EL (cell line): ENCODE results near the gene TIAM2.
"Not testable (repeated sequence)": the region's sequence is repeated elsewhere in the genome, so short reads cannot be mapped to it uniquely, and the experiment has no call there.

Experiments used
- DNase-seq: peaks from one replicate; pipeline ENCODE4 v3.0.0-alpha.2; 2016

TIAM2 gene

DNA sequence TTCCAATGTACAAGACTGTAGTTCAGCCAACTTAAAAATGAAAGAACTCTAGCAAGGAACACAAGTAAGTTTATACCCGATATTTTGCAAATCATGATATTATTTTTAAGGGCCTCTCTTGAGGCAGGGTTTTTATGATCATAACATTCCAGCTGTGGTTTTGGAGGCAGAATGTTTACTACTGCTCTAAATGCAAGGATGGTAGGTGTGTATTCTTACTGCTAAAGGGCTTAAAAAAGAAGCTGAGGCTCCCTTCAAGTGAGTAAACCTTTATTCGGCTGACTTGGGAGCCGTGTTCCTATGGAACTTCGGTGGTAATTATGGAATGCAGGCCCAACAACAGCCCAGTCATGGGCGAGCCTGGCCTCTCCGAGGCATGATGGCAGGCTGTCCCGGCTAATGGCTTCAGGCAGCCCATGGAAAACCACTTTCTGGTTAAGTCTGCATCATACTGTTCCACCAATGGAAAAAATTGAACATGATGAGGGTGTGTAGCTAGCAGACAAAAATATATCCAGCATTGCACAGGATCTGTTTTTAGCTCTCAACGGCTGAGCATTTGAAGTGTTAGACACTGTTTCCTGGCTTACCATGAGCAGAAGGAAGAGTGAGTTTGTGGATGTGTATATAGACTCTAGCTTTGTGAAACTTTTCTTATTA, 111.5 kb downstream of the TIAM2 start:
- peak; percentile 23 for DNase-seq

DNA sequence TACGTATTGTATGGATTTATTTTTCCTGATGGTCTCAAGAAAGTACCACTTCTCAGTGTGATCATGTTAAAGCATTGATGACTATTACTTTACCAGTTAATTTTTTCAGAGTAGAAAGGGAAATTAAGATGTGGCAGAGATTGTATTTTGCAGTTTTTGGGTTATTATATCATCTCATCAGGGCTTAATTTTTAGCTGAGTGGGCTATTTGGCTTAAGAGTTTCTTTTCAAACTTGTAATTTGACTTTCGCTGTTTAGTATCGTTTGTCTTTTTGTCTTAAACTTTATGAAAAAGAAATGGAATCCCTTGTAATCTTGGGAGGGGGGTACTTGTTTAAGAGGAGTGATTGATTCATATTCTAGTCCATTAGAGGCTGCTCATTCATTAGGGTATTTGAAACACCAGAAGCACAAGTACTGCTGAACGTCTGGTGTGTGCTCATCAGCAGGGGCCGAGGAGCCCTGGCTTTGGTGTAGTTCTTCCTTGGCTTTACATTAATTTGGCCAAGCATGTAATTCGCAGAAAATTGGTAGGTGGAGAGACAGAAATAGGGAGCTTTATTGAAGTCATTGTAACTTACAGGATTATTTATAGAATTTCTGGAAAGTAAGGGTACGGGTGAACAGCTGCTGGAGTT, 112.4 kb downstream of the TIAM2 start:
- DNase-seq = no peak

DNA sequence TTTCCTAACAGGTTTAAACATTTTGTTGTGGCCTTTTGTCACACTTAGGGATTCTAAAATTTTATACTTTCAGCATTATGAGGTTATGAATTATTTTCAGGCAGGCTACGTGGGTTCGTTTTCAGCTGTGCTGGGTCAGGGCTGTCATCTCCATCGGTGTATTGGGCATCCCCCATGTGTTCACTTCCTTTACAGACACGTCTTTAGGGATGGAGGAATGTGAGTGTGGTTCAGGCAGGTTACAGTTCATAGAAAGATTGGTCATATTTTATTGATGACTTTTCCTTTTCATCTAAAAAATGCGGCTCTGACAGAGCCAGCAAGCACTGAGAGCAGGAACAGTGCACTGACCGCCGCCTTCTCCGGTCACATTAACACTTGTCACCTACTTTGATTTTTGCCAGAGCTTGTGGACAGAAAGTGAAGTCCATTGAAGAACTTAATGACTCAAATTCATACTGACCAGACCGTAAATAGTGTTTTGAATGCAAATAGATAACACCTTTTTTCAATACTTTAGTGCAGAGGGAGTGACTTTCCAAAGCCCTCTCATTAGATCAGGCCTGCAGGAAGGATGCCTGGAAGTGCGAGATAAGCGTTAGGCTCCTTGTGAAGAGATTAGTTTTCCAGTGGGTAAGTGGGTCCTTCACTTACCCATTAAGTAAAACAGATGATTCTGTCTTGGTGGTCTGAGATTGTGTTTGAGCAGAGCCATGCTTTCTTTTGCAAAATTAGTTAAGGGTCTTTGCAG, 113.1 kb downstream of the TIAM2 start:
- DNase-seq = peak; percentile 43

DNA sequence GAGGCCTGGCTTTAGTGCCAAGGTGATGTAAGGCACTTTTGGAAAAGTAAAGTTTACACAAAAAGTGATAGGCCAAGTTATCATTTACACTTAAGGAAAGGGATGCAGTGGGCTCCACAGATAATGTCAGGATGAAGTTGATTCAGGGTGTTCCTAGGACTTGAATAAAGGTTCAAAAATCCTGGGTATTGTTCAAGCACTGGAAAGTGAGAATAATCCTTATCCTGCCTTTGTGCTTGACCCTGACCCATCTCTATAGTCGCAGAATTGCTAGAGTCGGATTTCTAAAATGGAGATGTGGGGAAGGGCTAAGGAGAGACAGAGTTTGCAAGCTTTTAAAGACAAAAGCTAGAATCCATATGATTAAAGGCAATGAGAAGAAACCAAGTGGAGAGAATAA, 115.6 kb downstream of the TIAM2 start:
- no peak for DNase-seq

DNA sequence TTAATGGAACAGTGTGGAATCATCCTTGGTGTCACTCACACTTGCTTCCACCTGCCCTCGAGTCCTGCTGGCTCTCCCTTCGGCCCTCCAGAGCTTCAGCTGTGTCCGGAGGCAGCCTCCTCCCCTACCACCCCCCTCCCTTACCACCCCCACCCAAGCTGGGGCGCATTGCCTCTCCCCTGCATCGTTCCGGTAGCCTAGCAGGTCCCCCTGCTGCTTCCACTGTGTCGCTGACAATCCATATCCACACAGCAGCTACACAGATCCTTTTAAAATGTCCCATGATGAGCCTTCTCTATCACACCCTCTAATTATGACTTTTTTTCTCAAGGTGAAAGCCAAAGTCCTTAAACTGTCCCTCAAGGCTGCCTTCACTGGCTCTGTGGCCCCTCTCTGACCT, 117.6 kb downstream of the TIAM2 start:
- DNase-seq = no peak

DNA sequence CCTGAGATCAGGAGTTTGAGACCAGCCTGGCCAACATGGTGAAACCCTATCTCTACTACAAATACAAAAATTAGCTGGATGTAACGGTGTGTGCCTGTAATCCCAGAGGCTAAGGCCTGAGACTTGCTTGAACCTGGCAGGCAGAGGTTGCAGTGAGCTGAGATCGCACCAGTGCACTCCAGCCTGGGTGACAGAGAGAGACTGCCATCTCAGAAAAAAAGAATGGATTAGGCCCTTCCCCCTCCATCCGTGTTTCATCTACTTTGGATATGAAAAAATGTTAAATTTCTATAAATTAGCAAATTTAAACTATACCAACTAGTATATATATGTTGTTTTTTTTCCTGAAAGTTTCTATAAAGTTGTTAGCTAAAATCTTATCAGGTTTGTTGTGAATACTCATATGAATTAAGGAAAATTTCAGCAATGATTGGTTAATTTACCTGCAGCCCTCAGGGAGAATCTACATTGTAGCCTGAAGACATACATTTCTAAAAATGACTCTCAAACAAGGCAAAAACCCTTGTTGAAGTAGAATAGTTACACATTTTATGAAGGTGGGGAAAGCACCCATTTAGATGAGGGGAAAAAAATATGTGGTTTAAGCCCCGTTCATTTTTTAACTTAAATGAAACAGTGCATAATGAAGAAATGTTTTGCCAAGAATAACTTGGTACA, 120.9 kb downstream of the TIAM2 start:
- DNase-seq = no peak

DNA sequence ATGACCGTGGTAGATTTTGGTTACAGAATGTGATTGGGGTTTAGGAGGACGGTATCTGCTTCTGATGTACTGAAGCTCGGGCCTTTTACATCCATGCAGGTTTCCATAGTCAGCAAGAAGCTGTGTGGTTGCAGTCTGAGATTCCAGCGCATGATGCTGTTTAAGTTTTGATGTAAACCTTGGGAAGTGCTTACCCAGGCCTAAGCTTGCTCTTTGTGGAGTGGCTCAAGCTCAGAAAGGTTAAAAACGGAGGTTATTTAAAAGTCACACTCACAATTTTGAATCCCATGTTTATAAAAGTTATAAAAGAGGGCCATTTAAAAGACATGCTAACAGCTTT, 121.4 kb downstream of the TIAM2 start:
- no peak for DNase-seq

DNA sequence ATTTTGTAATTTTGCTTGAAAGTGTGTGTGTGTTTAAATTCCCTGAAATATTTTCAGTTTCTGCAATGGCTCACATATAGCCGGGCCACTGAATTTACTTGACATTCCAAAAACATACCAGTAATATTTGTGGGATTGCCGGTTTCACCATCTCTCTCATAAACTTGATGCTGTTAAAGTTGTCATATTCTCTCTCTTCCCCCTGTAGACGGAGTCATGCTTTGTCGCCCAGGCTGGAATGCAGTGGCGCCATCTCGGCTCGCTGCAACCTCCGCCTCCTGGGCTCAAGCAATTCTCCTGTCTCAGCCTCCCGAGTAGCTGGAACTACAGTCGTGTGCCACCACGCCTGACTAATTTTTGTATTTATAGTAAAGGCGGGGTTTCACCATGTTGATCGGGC, 122.1 kb downstream of the TIAM2 start:
- peak; percentile 94 for DNase-seq

DNA sequence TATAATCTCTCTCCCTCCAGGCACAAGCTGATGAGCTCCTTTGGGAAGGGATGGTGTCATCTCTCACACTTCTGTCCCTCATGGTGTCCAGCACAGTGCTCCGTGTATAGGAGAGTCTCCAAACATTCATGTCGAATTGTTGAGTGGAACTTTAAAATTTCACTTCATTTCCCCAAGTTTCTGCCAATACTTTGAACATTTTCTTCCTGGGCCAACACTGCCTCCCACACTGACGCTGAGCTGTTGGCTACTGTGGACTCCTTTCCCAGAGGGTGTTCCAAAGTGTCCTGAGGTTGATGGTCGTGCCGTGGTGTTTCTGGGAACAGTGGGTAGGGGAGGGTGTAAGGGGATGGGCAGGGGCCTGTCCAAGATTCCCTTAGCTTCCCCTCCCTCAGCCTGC, 122.7 kb downstream of the TIAM2 start:
- peak; percentile 25 for DNase-seq

DNA sequence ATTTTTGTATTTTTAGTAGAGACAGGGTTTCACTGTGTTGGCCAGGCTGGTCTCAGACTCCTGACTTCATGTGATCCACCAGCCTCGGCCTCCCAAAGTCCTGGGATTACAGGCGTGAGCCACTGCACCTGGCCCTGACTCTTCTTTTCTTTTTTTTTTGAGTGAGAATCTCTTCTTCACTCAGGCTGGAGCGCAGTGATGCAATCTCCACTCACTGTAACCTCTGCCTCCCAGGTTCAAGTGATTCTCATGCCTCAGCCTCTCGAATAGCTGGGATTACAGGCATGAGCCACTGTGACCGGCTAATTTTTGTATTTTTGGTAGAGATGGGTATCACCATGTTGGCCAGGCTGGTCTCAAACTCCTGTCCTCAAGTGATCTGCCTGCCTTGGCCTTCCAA, 124.1 kb downstream of the TIAM2 start:
- not testable (repeated sequence) for DNase-seq

DNA sequence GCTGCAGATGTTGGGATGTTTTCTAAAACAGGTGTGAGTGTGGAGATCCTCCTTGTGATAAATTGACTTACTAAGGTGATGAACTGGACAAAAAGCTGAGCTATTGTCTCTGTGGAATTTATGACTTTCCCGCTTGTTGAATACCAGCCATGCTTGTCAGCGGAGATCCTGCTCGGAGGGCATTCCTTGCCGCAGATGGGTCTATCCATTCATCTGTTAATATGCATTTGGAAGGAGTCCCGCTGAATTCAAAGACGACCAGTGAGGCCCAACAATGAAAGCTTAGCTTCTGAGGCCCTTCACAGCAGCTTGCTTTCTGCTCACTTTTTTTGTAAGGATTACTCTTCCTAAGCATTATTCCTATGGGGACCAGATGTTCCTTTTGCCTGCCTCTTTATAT, 124.9 kb downstream of the TIAM2 start:
- DNase-seq = peak; percentile 83

DNA sequence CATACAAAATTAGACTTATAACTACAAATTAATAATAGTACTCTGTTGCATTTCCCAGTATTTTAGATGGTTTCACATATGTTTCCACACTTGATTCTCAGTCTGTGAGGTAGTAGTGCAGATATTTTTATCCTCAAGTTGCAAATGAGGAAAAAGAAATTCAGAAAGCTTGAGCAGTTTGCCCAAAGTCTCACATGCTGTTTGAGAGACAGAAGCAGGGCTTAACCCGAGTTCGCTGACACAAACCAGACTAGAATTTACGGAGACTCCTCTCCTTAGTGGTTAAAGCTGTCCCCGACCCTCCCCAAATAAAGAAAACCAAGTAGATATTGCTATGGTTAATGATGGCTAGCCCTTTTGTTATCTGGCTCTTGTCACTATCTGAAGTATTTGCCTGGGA, 126.2 kb downstream of the TIAM2 start:
- DNase-seq = no peak

DNA sequence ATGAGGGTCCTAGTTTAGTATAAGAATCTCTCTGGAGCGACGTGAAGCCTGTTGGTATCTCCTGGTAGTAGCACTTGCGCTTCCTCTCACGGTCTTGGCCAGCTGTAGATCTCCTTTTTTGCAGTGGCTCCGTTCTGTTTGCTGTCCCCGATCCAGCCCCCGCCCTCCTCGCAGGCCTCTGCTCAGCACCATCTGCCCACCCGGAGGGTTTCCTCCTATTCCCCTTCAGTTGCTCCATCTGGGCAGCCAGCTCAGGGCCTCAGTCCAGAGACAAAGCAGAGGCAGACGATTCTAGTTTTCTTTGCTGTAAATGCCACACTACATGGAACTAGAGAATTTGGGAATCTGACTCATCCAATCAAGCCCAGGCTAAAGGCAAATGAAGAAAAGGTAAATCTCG, 126.6 kb downstream of the TIAM2 start:
- peak; percentile 29 for DNase-seq

DNA sequence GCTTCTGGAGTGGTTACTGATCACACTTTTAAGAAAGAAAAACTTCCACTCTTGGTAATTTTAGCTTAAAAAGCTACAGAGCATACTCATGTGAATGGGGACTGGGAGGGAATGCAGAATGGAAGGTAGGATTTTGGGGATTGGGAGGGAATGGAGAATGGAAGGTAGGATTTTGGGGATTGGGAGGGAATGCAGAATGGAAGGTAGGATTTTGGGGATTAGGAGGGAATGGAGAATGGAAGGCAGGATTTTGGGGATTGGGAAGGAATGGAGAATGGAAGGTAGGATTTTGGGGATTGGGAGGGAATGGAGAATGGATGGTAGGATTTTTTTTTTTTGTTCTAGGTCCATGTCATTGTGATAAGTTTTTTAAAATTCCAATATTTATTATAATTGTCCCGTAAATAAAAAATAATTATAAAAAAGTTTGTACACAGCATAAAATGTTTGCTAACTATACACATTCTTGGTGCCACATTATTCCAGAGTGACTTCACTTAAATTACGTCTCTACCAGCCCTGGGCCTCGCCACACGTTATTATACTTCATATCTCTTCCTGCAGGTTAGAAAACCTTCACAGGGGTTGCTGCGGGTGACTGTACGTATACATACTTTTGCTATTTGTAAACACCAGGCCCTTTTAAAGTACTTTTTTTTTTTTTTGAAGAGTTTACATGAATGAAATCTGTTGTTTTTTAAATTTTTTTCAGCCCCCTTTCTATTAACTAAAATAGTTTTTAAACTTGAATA, 127.3 kb downstream of the TIAM2 start:
- no peak for DNase-seq

DNA sequence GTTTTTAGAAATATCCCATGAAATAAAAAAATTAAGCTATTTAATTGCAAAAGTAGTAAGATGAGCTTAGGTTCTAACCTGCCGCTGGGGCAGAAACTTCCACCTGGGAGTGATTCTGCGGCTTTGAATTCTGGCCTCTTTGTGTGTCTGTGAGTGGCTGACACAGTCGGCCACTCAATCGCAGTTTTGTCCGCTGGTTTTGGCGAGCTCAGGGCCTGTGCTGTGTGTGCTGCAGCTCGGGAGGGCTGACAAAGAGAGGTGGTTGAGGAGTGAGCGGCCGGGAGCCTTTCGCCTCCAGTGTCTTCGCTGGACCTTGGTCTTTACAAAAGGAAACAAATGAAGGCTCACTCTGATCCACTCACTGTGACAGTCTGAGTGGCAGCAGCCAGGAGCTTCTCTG, 128.4 kb downstream of the TIAM2 start:
- DNase-seq = no peak

DNA sequence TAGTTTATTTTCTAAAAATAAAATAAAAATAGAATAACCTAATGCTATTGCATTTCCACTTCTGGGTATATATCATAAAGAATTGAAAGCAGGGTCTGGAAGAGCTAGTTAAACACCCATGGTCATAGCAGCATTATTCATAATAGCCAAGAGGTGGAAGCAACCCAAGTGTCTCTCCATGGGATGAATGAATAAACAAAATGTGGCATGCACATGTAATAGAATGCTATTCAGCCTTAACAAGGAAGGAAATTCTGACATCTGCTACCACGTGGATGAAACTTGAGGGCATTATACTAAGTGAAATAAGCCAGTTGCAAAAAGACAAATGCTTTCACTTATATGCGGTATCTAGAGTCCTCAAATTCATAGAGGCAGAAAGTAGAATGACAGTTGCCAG, 130.8 kb downstream of the TIAM2 start:
- peak; percentile 63 for DNase-seq

DNA sequence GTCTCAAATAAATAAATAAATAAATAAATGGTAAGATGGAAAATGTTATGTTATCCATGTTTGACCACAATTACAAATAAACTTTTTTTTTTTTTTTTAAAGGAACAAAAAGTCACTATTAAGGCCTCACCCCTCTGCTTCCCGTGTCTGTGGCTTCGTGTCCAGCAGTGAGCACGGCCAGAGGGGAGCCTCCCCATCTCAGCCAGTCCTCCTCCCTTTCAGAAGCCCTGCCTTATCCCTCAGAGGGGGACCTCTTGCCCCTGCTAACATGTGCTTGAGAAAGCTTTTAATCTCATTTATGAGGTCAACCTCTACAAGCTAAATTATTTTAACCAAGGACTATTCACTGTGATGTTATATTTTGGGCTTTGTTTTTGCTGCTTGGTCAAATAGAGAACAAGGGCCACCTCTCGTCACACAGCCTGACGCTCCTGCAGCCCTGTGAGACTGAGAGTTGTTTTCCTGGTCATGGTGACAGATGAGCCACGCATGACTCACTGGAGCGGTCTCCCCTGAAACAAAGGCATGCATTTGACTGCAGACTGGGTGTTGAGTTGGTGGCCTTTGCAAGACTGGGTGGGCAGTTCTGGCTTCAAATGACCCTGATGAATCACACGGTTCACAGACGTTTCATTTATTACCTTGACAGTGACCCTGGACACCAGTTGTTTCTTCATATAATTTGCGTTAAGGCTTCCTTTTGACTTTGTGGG, 131.8 kb downstream of the TIAM2 start:
- DNase-seq = peak; percentile 81

DNA sequence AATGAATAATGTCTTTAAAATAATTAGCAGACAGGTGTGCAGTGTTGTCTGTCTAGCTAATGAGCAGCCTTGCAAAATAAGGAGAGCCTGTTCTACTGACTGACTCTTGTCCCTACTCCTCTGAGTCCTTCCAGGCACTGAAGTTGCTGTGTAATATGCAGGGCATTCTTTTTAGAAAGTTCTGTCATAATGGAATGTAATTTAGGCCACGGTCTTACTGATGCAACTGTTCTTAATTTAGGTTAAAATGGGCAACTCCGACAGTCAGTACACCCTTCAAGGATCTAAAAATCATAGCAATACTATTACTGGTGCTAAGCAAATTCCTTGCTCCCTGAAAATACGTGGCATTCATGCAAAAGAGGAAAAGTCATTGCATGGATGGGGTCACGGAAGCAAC, 133.9 kb downstream of the TIAM2 start:
- no peak for DNase-seq

DNA sequence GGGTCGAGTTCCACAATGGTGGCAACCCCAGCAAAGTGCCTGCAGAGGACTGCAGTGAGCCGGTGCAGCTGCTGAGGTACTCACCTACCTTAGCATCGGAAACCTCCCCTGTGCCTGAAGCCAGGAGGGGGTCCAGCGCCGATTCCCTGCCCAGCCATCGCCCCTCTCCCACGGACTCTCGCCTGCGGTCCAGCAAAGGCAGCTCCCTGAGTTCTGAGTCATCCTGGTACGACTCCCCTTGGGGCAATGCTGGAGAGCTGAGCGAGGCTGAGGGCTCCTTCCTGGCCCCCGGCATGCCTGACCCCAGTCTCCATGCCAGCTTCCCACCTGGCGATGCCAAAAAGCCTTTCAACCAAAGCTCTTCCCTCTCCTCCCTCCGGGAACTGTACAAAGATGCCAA, 134.6 kb downstream of the TIAM2 start:
- DNase-seq = no peak

DNA sequence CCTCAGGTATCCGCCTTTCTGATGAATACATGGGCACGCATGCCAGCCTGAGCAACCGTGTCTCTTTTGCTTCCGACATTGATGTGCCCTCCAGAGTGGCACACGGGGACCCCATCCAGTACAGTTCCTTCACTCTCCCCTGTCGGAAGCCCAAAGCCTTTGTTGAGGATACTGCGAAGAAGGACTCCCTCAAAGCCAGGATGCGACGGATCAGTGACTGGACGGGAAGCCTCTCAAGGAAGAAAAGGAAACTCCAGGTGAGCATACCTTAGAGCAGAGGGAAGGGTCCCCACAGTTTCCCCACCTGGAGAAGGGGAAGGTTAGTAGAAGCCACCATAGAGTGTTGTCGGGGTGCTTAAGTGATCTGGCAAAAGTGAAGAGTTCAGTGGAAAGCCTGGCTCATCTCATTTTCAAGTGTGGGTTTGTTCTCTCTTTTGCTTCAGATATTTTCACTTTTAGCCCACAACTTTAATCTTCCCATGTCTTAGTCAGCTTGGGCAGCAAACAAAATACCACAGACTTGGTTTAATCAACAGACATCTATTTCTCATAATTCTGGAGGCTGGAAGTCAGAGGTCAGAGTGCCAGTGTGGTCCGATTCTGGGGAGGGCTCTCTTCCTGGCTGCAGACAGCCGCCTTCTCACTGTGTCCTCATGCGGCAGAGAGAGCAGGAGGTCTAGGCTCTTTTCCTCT, 135.2 kb downstream of the TIAM2 start:
- DNase-seq = no peak

DNA sequence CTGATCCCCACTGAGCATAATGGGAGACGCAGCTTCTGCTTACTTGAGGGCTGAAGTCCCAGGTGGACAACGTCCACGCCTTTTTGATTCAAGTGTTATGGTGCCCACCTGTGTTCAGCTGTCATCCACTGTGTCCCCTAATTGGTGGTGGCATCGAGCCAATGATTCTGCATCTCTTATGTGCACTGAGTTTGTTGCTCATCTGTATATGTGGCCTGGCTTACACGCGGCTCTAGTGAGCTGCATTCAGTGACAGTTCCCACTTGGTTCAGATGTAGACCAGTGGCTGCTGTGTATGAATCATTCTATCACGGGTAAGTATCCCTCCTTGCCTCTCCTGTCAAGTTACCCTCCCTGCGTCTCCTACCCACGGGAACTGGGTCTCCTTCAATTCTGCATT, 137.5 kb downstream of the TIAM2 start:
- no peak for DNase-seq

DNA sequence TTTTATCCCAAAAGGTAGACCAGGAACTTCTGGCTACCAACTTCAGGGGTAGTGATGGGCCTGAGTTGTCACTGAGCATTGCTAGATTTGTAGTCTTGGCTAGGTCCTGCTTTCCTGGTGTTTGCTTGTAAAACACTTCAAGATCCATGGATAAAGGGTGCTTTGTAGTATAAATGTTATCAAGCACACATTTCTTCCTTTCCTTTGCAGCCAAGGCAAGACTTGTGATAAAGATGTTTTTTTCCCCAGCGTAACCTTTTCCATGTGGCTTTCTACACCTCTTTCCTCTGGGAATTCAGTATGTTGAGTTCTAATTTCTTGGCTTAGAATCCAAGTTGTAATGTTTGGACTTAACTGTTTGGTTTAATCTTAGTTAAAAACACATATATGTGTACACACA, 145.9 kb downstream of the TIAM2 start:
- no peak for DNase-seq
